GM23338 (cell line): Measurements from ENCODE around the gene GSTM1.

Experiments
- CREB1 ChIP-seq: fragments of 250-450 bp; sonication (Bioruptor Pico); IDR thresholded peaks from 2 replicates; pipeline ENCODE4 v1.5.0; 2020; ENCODE audit warnings: low read depth, mild to moderate bottlenecking, moderate library complexity
- CTCF ChIP-seq, 2 experiments: fragments of 200-600 bp in 1 of 2; sonication (generic) in 1 of 2; conservative IDR thresholded peaks; 2 replicates each; pipeline versions ENCODE4 v1.5.1 to v1.6.1; 2016 to 2017; ENCODE audit warnings: antibody characterized with exemption in 2 of 2, low read depth in 2 of 2, mild to moderate bottlenecking in 2 of 2, moderate library complexity in 1 of 2
- ETS1 ChIP-seq: IDR thresholded peaks from 2 replicates; pipeline ENCODE4 v1.6.1; 2016; ENCODE audit warnings: antibody characterized with exemption
- EZH2 ChIP-seq: fragments of 200-600 bp; sonication (generic); IDR thresholded peaks from one replicate; pipeline ENCODE4 v1.8.0; 2017; ENCODE audit warnings: antibody characterized with exemption, mild to moderate bottlenecking, low read depth; ENCODE audit not compliant: unreplicated experiment
- EZH2phosphoT487 ChIP-seq: fragments of 200-600 bp; sonication (generic); IDR thresholded peaks from one replicate; pipeline ENCODE4 v1.8.1; 2018; ENCODE audit warnings: antibody characterized with exemption; ENCODE audit not compliant: unreplicated experiment
- POLR2AphosphoS5 ChIP-seq: IDR thresholded peaks from 2 replicates; pipeline ENCODE4 v1.6.1; 2016; ENCODE audit warnings: antibody characterized with exemption, low read depth
- REST ChIP-seq: IDR thresholded peaks from one replicate; pipeline ENCODE4 v1.6.1; 2018; ENCODE audit warnings: antibody characterized with exemption; ENCODE audit not compliant: unreplicated experiment
- ZNF114 ChIP-seq: fragments of 250-450 bp; sonication (Bioruptor Pico); IDR thresholded peaks from 2 replicates; pipeline ENCODE4 v1.5.0; 2020; ENCODE audit warnings: mild to moderate bottlenecking, moderate library complexity

DNA sequence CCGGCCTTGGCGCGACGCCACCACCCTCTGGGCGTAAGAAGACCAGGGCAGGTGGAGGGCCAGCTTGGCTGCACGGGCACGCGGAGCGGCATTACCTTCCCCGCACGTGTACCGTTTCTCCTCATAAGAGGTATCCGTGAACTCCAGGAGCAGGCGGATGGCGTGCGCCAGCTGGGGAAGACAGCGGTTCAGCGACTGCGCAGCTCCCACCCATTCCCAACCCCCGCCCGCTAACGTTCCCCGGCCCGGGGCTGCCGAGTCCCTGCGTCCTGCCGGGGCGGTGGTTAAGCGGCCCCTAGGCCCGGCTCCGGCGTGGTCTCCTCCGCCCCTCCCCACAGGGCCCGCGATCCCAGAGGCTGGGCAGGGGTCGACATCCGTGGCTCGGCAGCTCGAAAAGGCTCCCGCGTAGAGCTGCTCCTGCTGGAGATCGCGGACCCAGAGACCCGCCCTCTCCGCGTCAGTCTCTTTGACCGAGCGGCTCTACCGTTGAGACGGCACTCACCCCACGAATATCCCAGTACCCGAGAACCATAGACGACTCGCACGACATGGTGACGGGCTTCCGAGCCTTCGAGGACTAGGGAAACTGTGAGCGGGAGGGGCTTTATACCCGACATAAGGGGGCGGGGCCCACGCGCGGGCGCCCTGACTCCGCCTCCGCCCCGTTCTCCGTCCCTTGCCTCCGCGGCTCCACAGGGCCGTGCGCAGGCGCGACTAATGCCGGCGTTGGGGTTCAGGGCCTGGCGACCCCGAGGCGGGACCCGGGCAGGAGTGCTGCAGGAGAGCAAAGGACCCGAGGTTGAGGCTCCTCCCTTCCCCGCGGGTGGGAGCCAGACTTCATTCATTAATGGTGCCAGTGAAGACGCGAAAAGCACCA lies 52.4 kb downstream of the GSTM1 start:
- TF ChIP-seq CTCF (conservative IDR thresholded peaks at IDR 0.05; ENCODE audit: low read depth in 2 of 2) (no peak), EZH2 (peak; percentile 30), CREB1 (CRISPR knock-in tag) (peak; percentile 56), ZNF114 (CRISPR knock-in tag) (peak; percentile 100), POLR2AphosphoS5 (peak; percentile 78), ETS1 (no peak), EZH2phosphoT487 (no peak), REST (no peak)
